Measurements from ENCODE around the gene SUSD3.
"Not testable (repeated sequence)": the region's sequence is repeated elsewhere in the genome, so short reads cannot be mapped to it uniquely, and the experiment has no call there.

The SUSD3 gene

DNA sequence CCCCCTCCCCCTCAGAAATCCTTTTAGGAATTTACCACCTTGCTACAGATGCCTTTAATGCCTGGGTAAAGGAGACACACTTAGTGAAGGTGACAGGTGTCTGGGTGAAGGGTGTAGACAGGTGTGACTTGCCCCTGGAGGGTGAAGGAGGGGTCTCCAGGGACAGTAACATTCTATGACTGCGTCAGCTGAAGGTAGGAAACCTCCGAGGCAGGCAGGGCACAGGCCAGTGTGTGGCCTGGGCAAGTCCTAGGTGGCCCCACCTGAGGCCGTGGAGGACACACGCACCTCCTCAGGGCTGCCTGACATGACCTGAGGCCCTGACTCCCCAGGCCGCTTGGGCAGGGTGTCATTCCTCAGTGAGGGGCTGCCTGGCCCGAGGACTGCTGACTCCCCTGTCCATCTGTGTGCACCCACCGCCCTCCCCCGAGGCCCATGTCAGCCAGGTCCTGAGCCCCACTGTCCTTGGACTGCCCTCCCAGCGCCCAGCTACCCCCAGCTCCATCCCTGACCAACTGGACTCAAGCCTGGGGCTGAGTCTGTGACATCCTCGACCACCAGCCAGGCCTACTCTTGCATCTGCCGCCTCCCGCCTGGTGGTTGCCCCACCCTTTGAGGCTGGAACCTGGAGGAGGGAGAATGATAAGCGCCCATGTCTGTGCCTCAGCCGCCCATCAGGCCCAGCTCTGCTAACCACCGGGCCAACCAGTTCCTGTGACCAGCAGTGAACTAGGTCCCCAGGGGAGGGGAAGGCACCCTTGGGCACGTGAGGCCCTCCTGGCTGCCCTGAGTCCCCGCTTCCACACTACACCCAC, 55.9 kb downstream of the SUSD3 start:
- no peak for DNase-seq

DNA sequence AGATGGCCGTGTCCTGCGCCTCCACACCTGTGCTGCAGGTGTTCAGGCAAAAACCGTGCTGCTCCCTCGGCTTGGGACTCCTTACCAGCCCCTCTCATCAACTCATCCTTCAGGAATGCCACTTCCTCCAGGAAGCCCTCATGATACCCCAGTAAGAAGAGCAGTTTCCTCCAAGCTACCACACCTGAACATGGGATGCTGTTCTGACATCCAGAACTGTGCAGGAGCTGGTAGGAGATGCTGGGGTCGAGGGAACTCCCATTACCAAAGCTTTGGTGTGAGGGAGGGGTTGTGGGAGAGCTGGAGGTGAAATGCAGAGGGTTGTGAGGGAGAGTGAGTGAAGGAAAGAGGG, 56.5 kb downstream of the SUSD3 start:
- DNase-seq: peak; percentile 1

DNA sequence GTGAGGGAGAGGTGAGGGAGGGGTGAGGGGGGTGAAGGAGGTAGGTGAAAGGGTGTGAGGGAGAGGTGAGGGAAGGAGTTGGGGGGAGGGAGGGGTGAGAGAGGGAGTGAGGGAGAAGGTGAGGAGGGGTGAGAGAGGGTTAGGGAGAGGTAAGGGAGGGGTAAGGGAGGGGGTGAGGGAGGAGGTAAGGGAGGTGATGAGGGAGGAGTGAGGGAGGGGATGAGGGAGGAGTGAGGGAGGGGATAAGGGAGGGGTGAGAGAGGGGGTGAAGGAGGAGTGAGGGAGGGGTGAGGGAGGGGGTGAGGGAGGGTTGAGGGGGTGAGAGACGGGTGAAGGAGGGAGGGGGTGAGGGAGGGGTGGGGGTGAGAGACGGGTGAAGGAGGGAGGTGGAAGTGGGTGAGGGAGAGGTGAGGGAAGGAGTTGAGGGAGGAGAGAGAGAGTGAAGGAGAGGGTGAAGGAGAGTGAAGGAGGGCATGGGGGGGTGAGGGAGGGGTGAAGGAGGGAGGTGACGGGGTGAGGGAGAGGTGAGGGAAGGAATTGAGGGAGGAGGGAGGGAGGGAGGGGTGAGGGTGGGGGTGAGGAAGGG, 57.1 kb downstream of the SUSD3 start:
- peak; percentile 9 for DNase-seq

DNA sequence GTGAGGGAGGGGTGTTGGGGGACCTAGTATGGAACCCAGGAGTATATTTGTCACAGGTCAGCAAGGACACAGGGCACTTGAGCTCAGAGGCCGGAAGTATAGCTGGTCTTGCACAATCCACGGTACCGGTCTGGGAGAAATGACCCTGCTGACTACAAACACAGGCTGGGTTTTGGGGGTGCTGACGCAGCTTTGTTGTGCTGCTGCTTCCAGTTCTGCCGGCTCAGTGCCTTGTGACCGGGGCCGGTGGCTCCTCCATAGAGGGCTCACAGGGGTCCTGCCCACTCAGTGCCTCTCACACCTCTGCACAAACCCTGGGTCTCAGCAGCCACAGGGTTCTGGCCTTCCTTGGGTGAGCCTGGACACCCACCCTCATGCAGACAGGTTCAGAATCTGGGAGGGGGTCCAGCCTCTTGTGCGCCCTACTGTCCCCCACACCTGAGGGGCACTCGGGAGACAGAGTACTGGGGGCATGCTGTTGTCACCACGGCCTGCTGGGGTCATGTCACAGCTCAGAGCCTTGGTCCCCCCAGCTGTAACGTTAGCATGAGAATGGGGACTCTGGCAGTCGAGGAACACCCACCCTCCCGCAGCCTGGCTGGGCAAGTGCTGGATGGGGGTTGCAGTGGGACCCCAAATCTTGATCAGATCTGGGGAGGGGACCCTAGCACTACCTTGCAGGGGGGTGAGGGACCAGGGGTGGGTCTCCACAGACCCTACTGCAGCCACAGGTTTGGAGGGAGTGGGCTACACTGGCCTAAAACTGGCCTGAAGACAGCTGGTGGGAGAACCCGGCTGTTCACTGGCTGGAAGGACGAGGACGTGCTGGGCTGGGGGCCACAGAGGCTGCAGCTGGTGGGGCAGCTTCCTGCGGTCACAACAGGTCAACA, 57.8 kb downstream of the SUSD3 start:
- peak; percentile 2 for DNase-seq

DNA sequence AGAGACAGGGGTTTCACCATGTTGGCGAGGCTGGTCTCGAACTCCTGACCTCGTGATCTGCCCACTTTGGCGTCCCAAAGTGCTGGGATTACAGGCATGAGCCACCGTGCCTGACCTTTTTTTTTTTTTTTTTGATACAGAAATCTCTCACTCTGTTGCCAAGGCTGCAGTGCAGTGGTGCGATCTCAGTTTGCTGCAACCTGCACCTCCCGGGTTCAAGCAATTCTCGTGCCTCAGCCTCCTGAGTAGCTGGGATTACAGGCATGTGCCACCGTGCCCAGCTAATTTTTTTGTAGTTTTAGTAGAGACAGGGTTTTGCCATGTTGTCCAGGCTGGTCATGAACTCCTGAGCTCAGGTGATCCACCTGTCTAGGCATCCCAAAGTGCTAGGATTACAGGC, 59.0 kb downstream of the SUSD3 start:
- not testable (repeated sequence) for DNase-seq

DNA sequence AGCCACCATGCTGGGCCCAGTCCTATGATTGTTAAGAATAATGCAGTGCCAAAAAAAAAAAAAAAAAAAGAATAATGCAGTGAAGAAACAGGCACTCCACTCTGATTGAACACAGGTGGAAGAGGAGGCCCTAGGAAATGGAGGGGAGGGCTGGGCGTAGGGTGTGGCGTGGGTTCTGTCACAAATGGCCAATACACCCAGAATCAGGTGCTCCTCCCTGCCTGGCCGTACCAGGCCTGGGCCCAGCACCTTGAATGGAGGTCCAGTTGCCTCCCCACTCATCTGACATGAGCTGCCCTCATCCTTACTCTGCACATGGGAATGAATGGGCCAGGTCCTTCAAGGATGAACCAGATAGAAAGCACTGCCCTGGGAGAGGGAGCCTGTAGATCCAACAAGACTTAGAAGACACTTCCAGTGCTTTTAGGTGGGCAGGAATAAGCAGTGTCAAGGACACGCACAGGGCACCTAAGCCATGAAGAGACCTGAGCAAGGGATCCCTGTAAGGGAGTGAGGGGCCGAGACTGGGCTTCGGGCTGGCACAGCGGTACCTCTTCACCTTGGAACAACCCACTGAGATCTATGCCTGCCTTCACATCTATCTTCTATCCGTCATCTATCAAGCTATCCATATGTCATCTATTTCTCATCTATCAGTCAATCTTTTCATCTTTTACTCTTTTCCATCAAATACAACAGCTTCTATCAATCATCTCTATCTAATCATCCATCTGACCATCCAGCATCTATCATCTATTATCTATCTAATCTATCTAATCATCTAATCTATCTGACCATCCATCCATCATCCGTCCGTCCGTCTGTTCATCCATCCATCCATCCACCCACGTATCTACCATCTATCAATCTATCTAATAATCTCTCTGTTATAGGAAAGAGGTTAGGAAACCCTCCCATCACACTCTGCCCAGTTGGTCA, 59.7 kb downstream of the SUSD3 start:
- peak; percentile 2 for DNase-seq

DNA sequence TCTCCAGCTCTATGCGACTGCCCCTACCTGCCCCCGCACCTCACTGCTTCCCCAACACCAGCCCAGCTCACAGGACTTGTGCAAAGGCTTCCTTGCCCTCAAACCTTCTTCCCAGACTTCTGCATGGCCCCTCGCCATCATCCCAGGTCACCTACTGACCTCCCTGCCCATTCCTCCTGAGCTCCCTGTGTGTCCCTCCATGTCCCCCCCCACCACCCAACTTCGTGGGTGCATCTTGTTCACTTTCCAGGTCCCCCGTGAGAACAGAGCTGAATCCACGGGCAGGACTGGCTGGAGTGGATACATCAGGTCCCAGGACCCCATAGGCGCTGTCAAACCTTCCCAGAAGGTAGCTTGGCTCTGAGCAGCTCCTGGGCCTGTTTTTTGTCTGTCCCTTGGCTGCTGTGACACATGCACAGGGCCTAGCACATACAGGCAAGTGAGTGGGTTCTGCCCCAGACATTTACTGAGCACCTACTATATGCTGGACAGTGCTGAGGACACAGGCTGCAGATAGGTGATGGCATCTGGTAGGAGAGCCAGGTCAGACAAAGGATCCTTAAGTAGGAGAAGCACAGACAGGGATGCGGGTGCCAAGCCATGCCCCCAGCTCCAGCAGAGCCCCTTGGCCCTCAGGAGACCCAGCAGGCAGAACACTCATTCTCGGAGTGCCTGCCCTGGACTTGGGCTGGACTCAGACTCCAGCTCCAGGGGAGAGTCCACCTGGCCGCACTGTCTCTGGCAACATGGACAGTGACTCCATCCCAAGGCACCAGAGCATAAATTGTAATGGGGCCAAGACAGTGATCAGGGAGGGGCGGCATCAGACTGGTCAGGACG, 60.6 kb downstream of the SUSD3 start:
- DNase-seq: peak; percentile 1

DNA sequence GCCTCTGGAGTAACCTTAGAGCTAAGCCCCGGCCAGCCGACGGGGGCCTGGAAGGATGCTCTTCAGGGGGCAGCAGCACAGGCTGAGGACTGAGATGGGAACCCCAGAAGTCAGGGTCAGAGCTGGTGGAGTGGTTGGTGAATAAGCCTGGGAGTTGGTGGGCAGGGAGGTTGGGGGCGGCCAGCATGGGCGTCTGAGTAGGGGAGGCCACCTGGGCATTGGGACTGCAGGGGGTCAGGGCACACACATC, 61.1 kb downstream of the SUSD3 start:
- no peak for DNase-seq

DNA sequence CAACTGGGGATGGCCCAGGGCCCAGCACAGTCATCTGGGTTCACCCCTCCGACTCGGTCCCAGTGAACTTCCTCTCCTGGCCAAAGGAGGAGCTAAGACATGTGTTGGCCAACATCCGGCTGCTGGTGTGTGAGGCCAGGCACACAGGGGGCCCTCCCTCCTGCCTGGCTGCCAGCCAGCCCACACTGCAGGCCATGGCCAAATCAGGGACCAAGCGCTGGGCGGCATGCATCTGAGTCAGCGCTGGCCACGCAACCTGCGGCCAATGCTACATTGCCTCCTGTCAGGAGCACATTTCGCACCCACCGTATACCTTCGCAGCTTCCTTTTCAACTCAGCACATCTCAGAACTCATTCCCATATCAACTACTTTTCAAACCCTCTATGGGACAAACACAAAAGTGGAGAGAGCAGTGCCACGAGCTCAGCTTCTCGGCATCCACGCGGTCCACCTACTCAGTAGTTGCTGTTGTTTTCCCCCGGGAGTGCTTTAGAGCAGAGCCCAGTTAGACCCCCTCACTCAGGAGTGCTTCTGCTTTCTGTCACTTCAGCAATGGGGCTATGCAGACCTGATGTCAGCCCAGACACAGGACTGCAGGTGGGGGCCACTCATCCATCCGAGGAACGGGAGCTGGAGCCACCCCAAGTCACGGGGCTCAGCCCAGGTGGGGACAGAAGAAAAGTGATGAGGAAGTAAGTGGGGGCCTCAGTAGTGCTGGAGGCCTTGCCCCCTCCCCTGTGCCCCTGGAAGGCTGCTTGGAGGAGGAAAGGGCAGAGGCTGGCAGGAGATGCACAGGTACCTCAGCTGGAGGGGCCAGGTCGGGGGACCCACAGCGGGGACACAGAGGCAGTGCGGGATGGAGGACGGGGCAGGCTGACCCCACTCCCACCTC, 61.7 kb downstream of the SUSD3 start:
- DNase-seq: peak; percentile 37

DNA sequence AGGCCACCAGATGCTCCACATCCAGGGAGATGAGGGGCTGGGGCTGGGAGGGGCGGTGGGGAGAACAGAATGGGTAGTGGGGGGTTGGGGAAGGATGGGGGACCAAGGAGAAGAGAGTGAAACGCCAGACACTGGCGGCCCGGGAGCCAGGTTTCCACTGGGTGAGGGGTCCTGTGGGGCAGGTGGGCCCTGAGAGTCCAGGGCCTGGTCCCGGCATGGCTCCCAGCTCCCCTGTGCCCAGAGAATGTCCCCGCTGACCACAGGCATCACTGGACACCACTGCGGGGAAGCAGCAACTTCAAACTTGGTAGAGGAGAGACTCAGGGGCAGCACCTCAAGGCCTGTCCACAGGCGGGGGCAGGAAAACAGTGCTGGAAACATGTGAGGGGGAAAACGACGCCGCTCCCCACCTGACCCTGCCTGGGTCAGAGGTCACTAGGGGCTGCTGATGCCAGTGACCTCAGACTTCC, 62.4 kb downstream of the SUSD3 start:
- DNase-seq: peak; percentile 2

DNA sequence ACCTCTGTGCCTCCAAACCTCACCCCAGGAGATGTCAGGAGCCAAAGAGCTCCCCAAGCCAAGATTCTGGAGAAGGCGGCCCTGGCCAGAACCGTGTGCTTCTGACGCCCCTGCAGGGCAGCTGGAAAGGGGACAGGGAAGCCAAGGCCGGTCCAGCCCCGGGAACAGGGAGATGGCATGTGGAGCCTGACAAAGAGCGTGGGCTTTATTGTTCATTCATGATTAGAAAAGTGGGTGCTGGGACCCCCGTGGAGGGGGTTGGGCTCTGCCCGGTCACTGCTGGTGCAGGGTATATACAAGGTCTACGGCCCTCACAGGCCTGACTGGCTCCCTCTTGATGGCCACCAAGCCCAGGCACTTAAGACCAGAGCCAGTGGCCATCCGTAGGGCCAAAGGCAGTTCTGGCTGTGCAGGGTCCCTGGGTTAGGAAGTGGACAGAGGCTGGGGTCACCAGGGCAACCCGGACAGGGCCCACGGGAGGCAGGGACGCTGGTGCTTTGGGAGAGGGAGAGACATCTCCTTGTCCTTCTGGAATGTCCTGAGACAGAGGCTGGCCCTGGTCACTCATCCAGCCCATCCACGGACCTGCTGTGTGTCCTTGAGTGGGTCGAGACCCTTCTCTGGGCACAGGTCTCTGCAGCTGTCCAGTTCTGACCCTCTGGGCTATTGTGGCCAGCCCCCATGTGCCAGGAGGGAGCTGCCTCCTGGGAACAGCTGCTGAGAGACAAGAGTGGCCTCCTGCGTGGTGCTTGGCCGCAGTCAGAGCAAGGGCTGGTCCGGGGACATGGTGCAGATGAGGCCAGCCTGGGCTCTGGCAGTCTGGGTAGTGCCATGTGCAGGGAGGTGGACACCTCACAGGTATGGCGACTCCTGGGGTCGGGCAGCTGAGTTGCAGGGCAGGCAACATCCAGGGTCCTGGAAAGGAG, 63.1 kb downstream of the SUSD3 start:
- DNase-seq: no peak

DNA sequence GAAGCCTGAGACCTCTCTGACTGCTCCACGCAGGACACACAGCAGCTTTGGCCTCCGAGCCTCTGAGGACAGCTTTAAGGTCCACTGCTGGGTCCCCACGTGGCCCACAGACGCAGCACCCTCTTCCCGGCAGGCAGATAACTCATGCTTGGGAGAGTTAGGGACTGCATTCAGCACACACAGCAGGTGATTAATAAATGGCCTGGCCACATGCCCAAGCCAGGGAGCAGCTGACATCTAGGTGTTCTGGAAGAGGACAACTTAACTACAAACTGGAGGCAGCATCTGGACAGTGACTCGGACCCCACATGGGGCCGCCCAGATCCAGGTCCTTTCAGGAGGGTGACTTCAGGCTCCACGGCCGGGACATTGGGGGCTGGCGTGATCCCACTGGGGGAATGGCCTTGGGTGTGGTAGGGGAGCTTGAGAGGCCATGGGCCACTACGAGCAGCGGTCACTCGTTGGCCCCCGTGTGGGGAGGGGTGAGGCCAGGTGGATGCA, 64.3 kb downstream of the SUSD3 start:
- no peak for DNase-seq

DNA sequence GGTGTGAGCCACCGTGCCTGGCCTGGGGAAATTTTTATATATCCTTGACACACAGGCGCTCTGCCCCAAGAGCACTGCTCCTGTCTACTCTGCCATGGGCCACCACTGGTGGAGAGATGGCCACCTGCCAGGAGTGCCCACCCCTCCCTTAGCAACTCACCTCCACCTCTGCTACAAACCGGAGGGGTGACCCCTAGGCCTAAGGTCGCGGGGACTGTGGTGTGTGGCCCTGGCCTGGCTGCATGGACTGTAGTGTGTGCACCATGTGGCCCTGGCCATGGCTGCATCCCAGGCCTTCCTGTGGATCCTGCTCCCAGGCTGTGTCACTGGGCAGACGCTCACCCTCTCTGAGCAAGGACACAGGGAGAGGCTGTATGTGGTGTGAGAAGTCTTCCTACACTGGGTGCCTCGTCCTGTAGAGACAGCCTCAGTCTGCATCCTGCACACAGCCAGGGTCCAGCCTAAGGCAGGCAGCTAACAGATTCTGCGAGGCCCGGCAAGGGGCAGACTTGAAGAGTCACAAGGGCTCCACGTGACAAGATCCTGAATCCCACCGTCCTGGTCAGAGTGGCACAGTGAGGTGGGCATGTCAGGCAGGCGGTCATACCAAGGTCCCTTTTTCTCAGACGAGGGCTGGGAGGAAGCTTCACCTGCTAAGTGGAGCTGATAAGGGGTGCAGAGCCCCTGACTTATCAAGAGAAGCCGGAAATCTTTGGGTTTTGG, 65.2 kb downstream of the SUSD3 start:
- DNase-seq: no peak

DNA sequence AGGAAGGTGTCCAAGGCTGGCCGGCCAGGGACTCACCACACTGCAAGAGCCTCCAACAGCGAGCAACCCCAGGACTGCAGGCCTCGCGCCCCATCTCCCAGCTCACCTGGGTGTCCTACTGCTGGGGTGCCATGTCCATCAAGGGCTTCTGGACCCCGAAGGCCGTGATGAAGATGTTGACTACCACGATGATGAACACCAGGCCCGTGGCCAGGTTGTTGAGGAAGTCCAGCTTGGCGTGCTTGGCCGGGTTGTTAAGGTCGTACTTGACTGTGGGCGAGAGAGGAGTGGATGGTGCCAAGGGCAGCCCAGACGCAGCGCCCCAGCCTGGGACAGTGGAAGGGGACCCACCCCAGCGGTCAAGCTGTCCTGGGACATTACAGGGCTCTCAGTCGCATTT, 66.3 kb downstream of the SUSD3 start:
- no peak for DNase-seq

DNA sequence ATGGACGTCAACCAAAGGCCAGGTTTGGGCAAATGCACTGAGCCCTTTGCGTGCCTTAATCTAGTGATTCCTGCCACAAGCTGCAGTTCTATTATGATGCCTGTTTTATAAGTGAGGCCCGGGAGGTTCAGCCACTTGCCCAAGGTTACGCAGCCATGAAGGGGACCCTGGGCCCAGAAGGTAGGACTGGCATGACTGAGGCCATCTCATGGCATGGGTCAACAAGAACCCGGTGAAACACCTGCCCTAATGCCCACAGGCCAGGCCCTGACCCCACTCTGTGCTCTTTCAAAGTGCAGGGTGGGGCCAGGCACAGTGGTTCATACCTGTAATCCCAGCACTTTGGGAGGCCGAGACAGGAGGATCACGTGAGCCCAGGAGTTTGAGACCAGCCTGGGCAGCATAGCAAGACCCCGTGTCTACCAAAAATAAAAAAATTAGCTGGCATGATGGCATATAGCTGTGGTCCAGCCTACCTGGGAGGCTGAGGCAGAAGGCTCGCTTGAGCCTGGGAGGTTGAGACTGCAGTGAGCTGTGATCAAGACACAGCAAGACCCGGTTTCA, 66.9 kb downstream of the SUSD3 start:
- no peak for DNase-seq

DNA sequence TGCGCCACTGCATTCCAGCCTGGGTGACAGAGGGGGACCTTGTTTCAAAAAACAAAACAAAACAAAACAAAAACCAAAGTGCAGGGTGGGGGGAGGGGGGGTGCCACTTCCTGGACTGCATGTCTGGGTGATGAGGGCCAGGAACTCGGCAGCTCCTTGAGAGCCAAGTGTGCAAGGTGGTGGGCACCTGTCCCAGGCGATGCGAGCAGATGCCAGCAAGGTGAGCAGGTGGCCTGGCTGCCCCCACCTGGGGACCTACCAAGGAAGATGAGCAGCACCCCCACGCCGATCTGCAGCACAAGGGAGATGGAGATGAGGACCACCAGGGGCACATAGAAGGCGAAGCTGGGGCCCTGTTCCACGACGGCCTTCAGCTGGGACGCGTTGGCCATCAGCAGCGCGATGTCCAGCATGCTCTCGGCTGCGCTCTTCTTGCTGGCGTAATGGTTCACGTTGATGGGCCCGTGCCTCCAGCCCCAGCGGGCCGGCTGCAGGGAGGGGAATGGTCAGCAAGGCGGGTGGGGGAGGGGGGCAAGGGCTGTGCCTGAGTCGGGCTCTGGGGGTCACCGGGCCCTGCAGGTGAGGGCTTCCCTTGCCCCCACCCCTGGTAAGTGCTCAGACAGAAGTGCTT, 67.8 kb downstream of the SUSD3 start:
- DNase-seq: peak; percentile 48

DNA sequence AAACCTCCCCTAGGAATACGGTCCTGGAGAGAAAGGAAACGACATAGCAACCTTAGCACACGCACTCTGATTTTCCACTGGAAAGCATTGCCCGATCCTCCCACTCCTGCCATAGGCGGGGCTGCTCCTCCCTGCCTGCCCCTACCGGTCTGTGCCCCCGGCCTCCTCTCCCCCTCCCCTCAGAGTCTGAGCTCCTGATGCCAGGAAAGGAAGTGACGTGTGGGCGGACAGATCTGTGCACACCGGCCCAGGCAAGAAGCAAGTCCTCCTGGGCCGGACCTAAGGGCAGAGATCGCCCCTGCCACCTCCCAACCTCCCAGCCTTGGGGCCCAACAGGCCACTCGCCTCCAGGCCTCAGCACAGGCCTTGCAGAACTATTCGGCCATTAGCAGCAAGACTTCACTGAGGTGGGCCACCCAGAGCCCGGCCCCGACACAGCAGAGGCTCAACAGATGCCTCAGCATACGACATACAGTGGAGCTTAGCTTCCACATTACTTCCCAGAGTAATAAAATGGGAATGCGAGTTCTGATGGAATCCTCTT, 68.4 kb downstream of the SUSD3 start:
- DNase-seq: peak; percentile 24

Measured in CD4-positive, alpha-beta T cell treated with Interleukin-17A for 4 hours (primary cell).